Neural cell (in vitro differentiated cells): ENCODE measurements around the gene CRYGD.

Source experiments
- EZH2 ChIP-seq: fragments of 200-600, 300-800 bp; shearing (Covaris generic), sonication (generic); IDR thresholded peaks from 2 replicates; pipeline ENCODE4 v1.6.1; 2014; ENCODE audit warnings: antibody characterized with exemption, low read length, borderline replicate concordance, mild to moderate bottlenecking; ENCODE audit not compliant: insufficient read depth, poor library complexity, severe bottlenecking
- TAF1 ChIP-seq: IDR thresholded peaks from 2 replicates; pipeline ENCODE4 v1.6.1; 2012; ENCODE audit warnings: low read depth
- TF ChIP-seq, protein P1 (sequence below): fragments of 450-650 bp; IDR thresholded peaks from 2 replicates; pipeline ENCODE4 v1.5.1; 2014; ENCODE audit warnings: antibody characterized with exemption, mild to moderate bottlenecking, moderate library complexity; ENCODE audit not compliant: poor library complexity, severe bottlenecking

DNA sequence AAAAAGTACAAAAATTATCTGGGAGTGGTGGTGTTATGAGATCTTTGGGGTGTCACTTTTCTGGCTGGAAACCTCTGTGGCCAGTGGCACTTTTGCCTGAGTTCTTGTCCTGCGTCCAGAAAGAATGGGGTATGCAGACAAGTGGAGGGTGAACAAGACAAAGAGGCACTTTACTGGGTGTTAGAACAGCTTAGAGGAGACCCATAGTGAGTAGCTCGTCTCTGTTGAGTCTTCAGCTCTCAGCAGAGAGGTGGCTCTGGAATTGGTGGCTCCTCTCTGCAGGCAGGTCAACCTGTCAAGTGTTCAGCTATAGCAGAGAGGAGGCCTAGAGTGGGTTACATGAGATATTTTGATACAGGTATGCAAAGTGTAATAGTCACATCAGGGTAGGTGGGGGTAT is 26.1 kb downstream of the CRYGD start:
- no peak for TF ChIP-seq EZH2
- no peak for TF ChIP-seq TAF1
- TF ChIP-seq, protein P1, sequence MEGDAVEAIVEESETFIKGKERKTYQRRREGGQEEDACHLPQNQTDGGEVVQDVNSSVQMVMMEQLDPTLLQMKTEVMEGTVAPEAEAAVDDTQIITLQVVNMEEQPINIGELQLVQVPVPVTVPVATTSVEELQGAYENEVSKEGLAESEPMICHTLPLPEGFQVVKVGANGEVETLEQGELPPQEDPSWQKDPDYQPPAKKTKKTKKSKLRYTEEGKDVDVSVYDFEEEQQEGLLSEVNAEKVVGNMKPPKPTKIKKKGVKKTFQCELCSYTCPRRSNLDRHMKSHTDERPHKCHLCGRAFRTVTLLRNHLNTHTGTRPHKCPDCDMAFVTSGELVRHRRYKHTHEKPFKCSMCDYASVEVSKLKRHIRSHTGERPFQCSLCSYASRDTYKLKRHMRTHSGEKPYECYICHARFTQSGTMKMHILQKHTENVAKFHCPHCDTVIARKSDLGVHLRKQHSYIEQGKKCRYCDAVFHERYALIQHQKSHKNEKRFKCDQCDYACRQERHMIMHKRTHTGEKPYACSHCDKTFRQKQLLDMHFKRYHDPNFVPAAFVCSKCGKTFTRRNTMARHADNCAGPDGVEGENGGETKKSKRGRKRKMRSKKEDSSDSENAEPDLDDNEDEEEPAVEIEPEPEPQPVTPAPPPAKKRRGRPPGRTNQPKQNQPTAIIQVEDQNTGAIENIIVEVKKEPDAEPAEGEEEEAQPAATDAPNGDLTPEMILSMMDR, result no peak
